GM13976 (cell line): ENCODE data around the gene CHRNG.

Experiments used
- DNase-seq: peaks from one replicate; pipeline ENCODE4 v3.0.0; 2012; ENCODE audit warnings: low spot score
- CTCF ChIP-seq: IDR thresholded peaks from 2 replicates; pipeline ENCODE4 v1.5.1; 2012; ENCODE audit warnings: borderline replicate concordance, mild to moderate bottlenecking; ENCODE audit not compliant: insufficient read depth; ENCODE audit errors: extremely low read depth, missing control alignments, control extremely low read depth
- in situ Hi-C: fragments of 300-500 bp; cut with MboI; formaldehyde crosslinking; loops from one replicate; pipeline ENCODE4 v1.12.0; 2022; ENCODE audit warnings: low sequenced_read_pairs, mixed read lengths, inconsistent platforms; ENCODE audit not compliant: unreplicated experiment

CHRNG gene

GRCh38 chr2:232576995-232577394 lies 37.5 kb downstream of the CHRNG start:
- TF ChIP-seq CTCF = no peak
- in situ Hi-C loops = no loop called here
- no peak for DNase-seq

GRCh38 chr2:232577841-232578240 lies 38.3 kb downstream of the CHRNG start:
- DNase-seq = no peak
- in situ Hi-C loops = no loop called here
- TF ChIP-seq CTCF = no peak

- TF ChIP-seq CTCF = no peak
- no peak for DNase-seq
- in situ Hi-C loops = no loop called here
Observed at GRCh38 chr2:232578626-232579025, 39.1 kb downstream of the CHRNG start.

GRCh38 chr2:232580648-232580981 lies 41.1 kb downstream of the CHRNG start:
- no peak for DNase-seq
- in situ Hi-C loops = no loop called here
- no peak for TF ChIP-seq CTCF

- no peak for DNase-seq
- no peak for TF ChIP-seq CTCF
- in situ Hi-C loops = no loop called here
Observed at GRCh38 chr2:232581725-232582124, 42.2 kb downstream of the CHRNG start.

GRCh38 chr2:232584238-232584637 lies 44.7 kb downstream of the CHRNG start:
- DNase-seq = no peak
- in situ Hi-C loops = no loop called here
- no peak for TF ChIP-seq CTCF

GRCh38 chr2:232586943-232587505 lies 47.5 kb downstream of the CHRNG start:
- no peak for DNase-seq
- no peak for TF ChIP-seq CTCF
- in situ Hi-C loops = no loop called here
